Neural cell (in vitro differentiated cells): ENCODE measurements around the gene BEX2. TPM values are rescaled to one million over a fixed set of nuclear protein-coding genes. Genes with fewer than 3 reads are reported as not detected.

Source experiments
- H2AFZ ChIP-seq: fragments of 200-600, 300-800 bp; sonication (generic), shearing (Covaris generic); 2 replicates; pipeline ENCODE4 v1.6.0; 2014; ENCODE audit warnings: low read depth, mild to moderate bottlenecking, antibody characterized with exemption, low read length, moderate library complexity
- H3F3A ChIP-seq: fragments of 200-600 bp; shearing (Covaris generic); 2 replicates; pipeline ENCODE4 v1.6.1; 2016; ENCODE audit warnings: mild to moderate bottlenecking, moderate library complexity, mixed read lengths, antibody characterized with exemption, low read length; ENCODE audit not compliant: insufficient read depth, poor library complexity, severe bottlenecking
- H3K27ac ChIP-seq: fragments of 200-600, 300-800 bp; sonication (generic), shearing (Covaris generic); 2 replicates; pipeline ENCODE4 v1.5.1; 2014; ENCODE audit warnings: mild to moderate bottlenecking, low read length, moderate library complexity
- H3K27me3 ChIP-seq: fragments of 300-800, 200-600 bp; sonication (generic), shearing (Covaris generic); 2 replicates; pipeline ENCODE4 v1.6.0; 2014; ENCODE audit warnings: mild to moderate bottlenecking, low read depth, low read length, moderate library complexity; ENCODE audit not compliant: insufficient read depth
- H3K36me3 ChIP-seq: fragments of 300-800, 200-600 bp; sonication (generic), shearing (Covaris generic); 2 replicates; pipeline ENCODE4 v1.5.1; 2014; ENCODE audit warnings: mild to moderate bottlenecking, antibody characterized with exemption, low read length, moderate library complexity; ENCODE audit not compliant: insufficient read depth
- H3K4me2 ChIP-seq: fragments of 300-800, 200-600 bp; sonication (generic), shearing (Covaris generic); 2 replicates; pipeline ENCODE4 v1.6.0; 2014; ENCODE audit warnings: mild to moderate bottlenecking, low read length
- H3K4me3 ChIP-seq: fragments of 300-800, 200-600 bp; sonication (generic), shearing (Covaris generic); 2 replicates; pipeline ENCODE4 v1.5.1; 2014; ENCODE audit warnings: mild to moderate bottlenecking, low read length, moderate library complexity
- H3K79me2 ChIP-seq: fragments of 200-600 bp; shearing (Covaris generic); replicated peaks from 2 replicates; pipeline ENCODE4 v1.6.0; 2014; ENCODE audit warnings: mild to moderate bottlenecking, low read length, moderate library complexity; ENCODE audit not compliant: insufficient read depth
- H3K9ac ChIP-seq: fragments of 300-800, 200-600 bp; sonication (generic), shearing (Covaris generic); 2 replicates; pipeline ENCODE4 v1.6.1; 2016; ENCODE audit warnings: mild to moderate bottlenecking, low read length, mixed read lengths
- H3K9me2 ChIP-seq: fragments of 200-600 bp; shearing (Covaris generic); 2 replicates; pipeline ENCODE4 v1.6.1; 2016; ENCODE audit warnings: mild to moderate bottlenecking, low read length, mixed read lengths; ENCODE audit not compliant: insufficient read depth
- H3K9me3 ChIP-seq: fragments of 200-600, 300-800 bp; sonication (generic), shearing (Covaris generic); 2 replicates; pipeline ENCODE4 v1.6.1; 2016; ENCODE audit warnings: mild to moderate bottlenecking, mixed run types, low read length, moderate library complexity, mixed read lengths
- H4K20me1 ChIP-seq: fragments of 200-600 bp; shearing (Covaris generic); 2 replicates; pipeline ENCODE4 v1.6.1; 2016; ENCODE audit warnings: mild to moderate bottlenecking, mixed run types; ENCODE audit not compliant: insufficient read depth
- CTCF ChIP-seq: fragments of 450-650 bp; IDR thresholded peaks from 2 replicates; pipeline ENCODE4 v1.5.1; 2014; ENCODE audit warnings: antibody characterized with exemption, mild to moderate bottlenecking, moderate library complexity; ENCODE audit not compliant: poor library complexity, severe bottlenecking
- EP300 ChIP-seq: fragments of 450-650 bp; conservative IDR thresholded peaks from 2 replicates; pipeline ENCODE4 v1.6.1; 2014; ENCODE audit warnings: antibody characterized with exemption, mild to moderate bottlenecking, moderate library complexity; ENCODE audit not compliant: poor library complexity, severe bottlenecking
- EZH2 ChIP-seq: fragments of 200-600, 300-800 bp; shearing (Covaris generic), sonication (generic); IDR thresholded peaks from 2 replicates; pipeline ENCODE4 v1.6.1; 2014; ENCODE audit warnings: antibody characterized with exemption, low read length, borderline replicate concordance, mild to moderate bottlenecking; ENCODE audit not compliant: insufficient read depth, poor library complexity, severe bottlenecking
- MXI1 ChIP-seq: fragments of 450-650 bp; conservative IDR thresholded peaks from 2 replicates; pipeline ENCODE4 v1.6.1; 2014; ENCODE audit warnings: antibody characterized with exemption, mild to moderate bottlenecking; ENCODE audit not compliant: poor library complexity, severe bottlenecking
- POLR2AphosphoS5 ChIP-seq: IDR thresholded peaks from 2 replicates; pipeline ENCODE4 v1.6.1; 2012
- RAD21 ChIP-seq: fragments of 450-650 bp; conservative IDR thresholded peaks from 2 replicates; pipeline ENCODE4 v1.6.1; 2014; ENCODE audit warnings: antibody characterized with exemption, mild to moderate bottlenecking, moderate library complexity
- REST ChIP-seq: IDR thresholded peaks from 2 replicates; pipeline ENCODE4 v1.6.1; 2012; ENCODE audit warnings: borderline replicate concordance
- SMC3 ChIP-seq: fragments of 450-650 bp; conservative IDR thresholded peaks from 2 replicates; pipeline ENCODE4 v1.6.1; 2014; ENCODE audit warnings: antibody characterized with exemption, mild to moderate bottlenecking, moderate library complexity; ENCODE audit not compliant: poor library complexity
- TAF1 ChIP-seq: IDR thresholded peaks from 2 replicates; pipeline ENCODE4 v1.6.1; 2012; ENCODE audit warnings: low read depth
- polyA plus RNA-seq: library from polyadenylated mRNA; depleted of rRNA; stranded (reverse); fragments of >200 nt; gene quantifications from 2 replicates; pipeline ENCODE4 v1.2.3, GENCODE V29; 2014

The BEX2 gene
- polyA plus RNA-seq, 1 donor from 2014 or later, result 631 TPM

DNA sequence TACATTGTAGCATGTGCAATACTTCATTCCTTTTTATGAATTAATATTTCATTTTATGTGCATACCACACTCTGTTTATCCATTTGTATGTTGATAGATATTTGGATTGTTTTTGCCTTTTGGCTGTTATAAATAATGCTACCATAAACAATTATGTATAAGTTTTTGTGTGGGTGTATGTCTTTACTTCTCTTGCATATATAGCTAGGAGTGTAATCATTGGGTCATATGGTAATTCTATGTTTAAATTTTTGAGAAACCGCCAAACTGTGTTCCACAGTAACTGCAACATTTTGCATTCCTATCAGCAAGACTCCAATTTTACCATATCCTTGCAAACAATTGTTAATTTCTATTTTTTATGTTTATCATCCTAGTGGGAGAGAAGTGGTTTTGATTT is 31.2 kb downstream of the BEX2 start:
- Histone ChIP-seq H3K27me3 (no peaks in the 10 kb centered on the region), H3K36me3 (no peaks in the 10 kb centered on the region), H4K20me1 (no peaks in the 10 kb centered on the region), H2AFZ (no peak overlapping the region), H3K27ac (no peak overlapping the region), H3K9ac (no peak overlapping the region), H3K79me2 (no peaks in the 10 kb centered on the region), H3K4me3 (no peak overlapping the region), H3F3A (no peaks in the 10 kb centered on the region), H3K4me2 (no peak overlapping the region), H3K9me2 (no peaks in the 10 kb centered on the region), H3K9me3 (no peaks in the 10 kb centered on the region)
- TF ChIP-seq EP300, result no peak
- no peak for TF ChIP-seq EZH2
- TF ChIP-seq SMC3, result no peak
- TF ChIP-seq REST, result no peak
- no peak for TF ChIP-seq TAF1
- no peak for TF ChIP-seq POLR2AphosphoS5
- no peak for TF ChIP-seq CTCF
- TF ChIP-seq RAD21, result no peak
- no peak for TF ChIP-seq MXI1

DNA sequence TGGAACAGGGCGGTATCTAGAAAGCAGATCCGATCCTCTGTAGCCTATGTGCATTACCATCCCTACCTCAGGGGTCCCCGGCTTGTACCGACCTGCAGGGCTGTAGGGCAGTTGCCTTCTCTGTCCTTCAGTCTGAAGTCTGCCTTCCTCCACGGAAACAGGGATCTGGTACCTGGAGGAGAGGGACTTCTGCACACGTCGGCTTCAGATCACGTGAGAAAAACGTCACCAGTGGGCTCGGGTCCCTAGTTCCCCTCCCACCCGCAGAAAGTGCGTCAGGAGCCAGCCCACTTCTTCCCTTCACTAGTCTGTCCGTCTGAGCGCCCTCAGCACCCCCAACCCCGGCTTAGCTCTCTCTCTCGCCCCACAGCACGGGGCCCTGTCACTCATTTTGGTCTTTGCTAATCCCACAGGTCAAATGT is 34.2 kb downstream of the BEX2 start, which contains the start of gene TCEAL5:
Gene TCEAL5 (minus strand): TSS at position 170 of the 422 bp plus-strand sequence. CDS start 2,187 bp downstream, outside the sequence.
- H3F3A ChIP-seq, result no peaks in the 10 kb centered on the region
- H3K79me2 ChIP-seq, result no peaks in the 10 kb centered on the region
- H4K20me1 ChIP-seq, result no peaks in the 10 kb centered on the region
- H3K4me2 ChIP-seq, result no peak within 1 kb of the TSS
- H3K36me3 ChIP-seq, result no peaks in the 10 kb centered on the region
- H3K9me2 ChIP-seq, result no peaks in the 10 kb centered on the region
- no peak within 1 kb of the TSS for H3K27ac ChIP-seq
- TF ChIP-seq EZH2, result no peak
- no peak for TF ChIP-seq SMC3
- no peak for TF ChIP-seq MXI1
- H3K9ac ChIP-seq, result peak within 1 kb of the TSS; percentile 16
- H3K9me3 ChIP-seq, result no peaks in the 10 kb centered on the region
- H3K27me3 ChIP-seq, result no peaks in the 10 kb centered on the region
- H3K4me3 ChIP-seq, result peak within 1 kb of the TSS; percentile 42
- no peak within 1 kb of the TSS for H2AFZ ChIP-seq
